GM12878 (cell line): ENCODE results near the gene ADAMTS14. TPM values are rescaled to one million over a fixed set of nuclear protein-coding genes. Genes with fewer than 3 reads are reported as not detected.

Experiments used
- ATAC-seq: fragments of 200-7000 bp; cut with Tn5 transposase; 3 replicates; pipeline ENCODE4 v1.9.1; 2020; ENCODE audit warnings: mild to moderate bottlenecking, moderate library complexity
- BruUV-seq: library from RNA; stranded (reverse); fragments of 400-500 nt; replicated peaks from 2 replicates; lab custom pipeline; 2021; lab: Mats Ljungman, UMichigan
- CTCF ChIA-PET: fragments of 300-600 bp; sonication (Branson Sonifier 250); formaldehyde crosslinking; extraction: SDS; loops from one replicate; lab custom pipeline; 2021; ENCODE audit warnings: inconsistent platforms; lab: Yijun Ruan, JAX
- POLR2A ChIA-PET: fragments of 350-600 bp; formaldehyde crosslinking; extraction: SDS; loops from one replicate; lab custom pipeline; 2021; ENCODE audit warnings: inconsistent platforms; lab: Charles Lee
- RAD21 ChIA-PET: fragments of 300-600 bp; sonication (Branson Sonifier 250); formaldehyde crosslinking; loops from one replicate; lab custom pipeline; 2023; ENCODE audit warnings: antibody characterized with exemption; ENCODE audit not compliant: unreplicated experiment; lab: Charles Lee
- SMC1A ChIA-PET: fragments of 300-600 bp; sonication (Branson Sonifier 250); formaldehyde crosslinking; loops from one replicate; lab custom pipeline; 2023; ENCODE audit not compliant: unreplicated experiment, uncharacterized antibody; lab: Charles Lee
- DNase-seq: peaks from one replicate; pipeline ENCODE4 v3.0.0-alpha.2; 2011; ENCODE audit warnings: low read depth, low spot score
- FAIRE-seq: peaks from 3 replicates; lab custom pipeline; 2011; peaks lifted over from hg19 to GRCh38; lab: Jason Lieb, UNC
- H2AFZ ChIP-seq: 2 replicates; pipeline ENCODE4 v1.6.0; 2011; ENCODE audit warnings: low read depth, low read length, control low read depth; ENCODE audit not compliant: control insufficient read depth
- H3K27ac ChIP-seq: 2 replicates; pipeline ENCODE4 v1.5.1; 2011; ENCODE audit warnings: control low read depth; ENCODE audit not compliant: control insufficient read depth, insufficient read depth
- H3K27me3 ChIP-seq, 2 experiments: replicated peaks in 1 of 2; 2 replicates each; pipeline versions ENCODE4 v1.6.0 to v1.6.1; 2011; ENCODE audit warnings: low read length in 1 of 2; ENCODE audit not compliant: control insufficient read depth in 2 of 2, insufficient read depth in 2 of 2
- H3K36me3 ChIP-seq, 2 experiments: 2 replicates each; pipeline ENCODE4 v1.5.1; 2011; ENCODE audit warnings: low read length in 1 of 2; ENCODE audit not compliant: control insufficient read depth in 2 of 2, insufficient read depth in 2 of 2
- H3K4me1 ChIP-seq: 2 replicates; pipeline ENCODE4 v1.6.1; 2011; ENCODE audit warnings: mild to moderate bottlenecking, low read length, moderate library complexity, mixed read lengths; ENCODE audit not compliant: control insufficient read depth, insufficient read depth
- H3K4me2 ChIP-seq: 2 replicates; pipeline ENCODE4 v1.6.0; 2011; ENCODE audit warnings: control low read depth; ENCODE audit not compliant: control insufficient read depth, insufficient read depth
- H3K4me3 ChIP-seq: fragments of 200-600 bp; sonication (generic); 2 replicates; pipeline ENCODE4 v1.5.1; 2016
- H3K79me2 ChIP-seq: 2 replicates; pipeline ENCODE4 v1.6.0; 2011; ENCODE audit warnings: low read length; ENCODE audit not compliant: control insufficient read depth, insufficient read depth
- H3K9ac ChIP-seq: 2 replicates; pipeline ENCODE4 v1.8.0; 2011; ENCODE audit warnings: low read length, control low read depth, mixed read lengths; ENCODE audit not compliant: control insufficient read depth, insufficient read depth
- H3K9me3 ChIP-seq: replicated peaks from 3 replicates; pipeline ENCODE4 v1.5.1; 2011; ENCODE audit warnings: mild to moderate bottlenecking, low read length; ENCODE audit not compliant: control insufficient read depth, insufficient read depth
- H4K20me1 ChIP-seq: 2 replicates; pipeline ENCODE4 v1.6.0; 2011; ENCODE audit not compliant: control insufficient read depth, insufficient read depth
- CREB1 ChIP-seq: IDR thresholded peaks from 2 replicates; pipeline ENCODE4 v1.6.1; 2012; ENCODE audit warnings: low read depth, mild to moderate bottlenecking, inconsistent platforms
- EP300 ChIP-seq, 2 experiments: fragments of 150-350 bp in 1 of 2; IDR thresholded peaks; 2 replicates each; pipeline ENCODE4 v1.6.1; 2011 to 2012; ENCODE audit warnings: low read depth in 2 of 2, low read length in 2 of 2, borderline replicate concordance in 1 of 2, improper control_type of control experiment in 1 of 2, inconsistent platforms in 1 of 2; ENCODE audit not compliant: control insufficient read depth in 1 of 2
- RAD21 ChIP-seq: IDR thresholded peaks from 2 replicates; pipeline ENCODE4 v1.6.1; 2011; ENCODE audit warnings: mild to moderate bottlenecking, low read depth, low read length, moderate library complexity; ENCODE audit not compliant: insufficient read depth
- YY1 ChIP-seq: IDR thresholded peaks from 2 replicates; pipeline ENCODE4 v1.6.1; 2011; ENCODE audit warnings: low read depth, mild to moderate bottlenecking, low read length
- ZNF207 ChIP-seq: fragments of 450-650 bp; IDR thresholded peaks from 2 replicates; pipeline ENCODE4 v1.6.1; 2014; ENCODE audit warnings: antibody characterized with exemption, mild to moderate bottlenecking, borderline replicate concordance
- WGBS: methylation state at CpG from one replicate; pipeline ENCODE4 v1.1.6; 2016; ENCODE audit warnings: low lambda C conversion rate; ENCODE audit not compliant: insufficient replicate concordance, insufficient coverage; ENCODE audit errors: missing lambda C conversion rate; 5-methylcytosine and 5-hydroxymethylcytosine counted together
- in situ Hi-C: fragments of 300-500 bp; cut with MboI; formaldehyde crosslinking; loops from 9 replicates; pipeline ENCODE4 v1.14.3; 2018; ENCODE audit warnings: mixed read lengths
- intact Hi-C: fragments of 100-400 bp; cut with micrococcal nuclease; formaldehyde crosslinking; loops from one replicate; pipeline ENCODE4 v1.14.2; 2022; ENCODE audit not compliant: unreplicated experiment
- polyA plus RNA-seq, 11 experiments: library from polyadenylated mRNA; depleted of rRNA in 4 of 11; unstranded in 6 of 11; stranded (reverse) in 5 of 11; fragments of >200 nt; fragmentation: Nextera tagmentation in 4 of 11; fragmentation: Illumina TruSeq in 1 of 11; extraction: Ambion mirVana in 4 of 11; extraction: Trizol in 1 of 11; gene quantifications; 1 replicate in 1 of 11; 2 replicates in 10 of 11; pipeline versions ENCODE4 v1.2.1 to v1.2.3, GENCODE V29; 2011 to 2016; ENCODE audit warnings: inconsistent platforms in 2 of 11, missing spikeins in 2 of 11, low read depth in 1 of 11
- total RNA-seq, 4 experiments: library from RNA; depleted of rRNA in 3 of 4; stranded (reverse); fragments of >200 nt in 3 of 4; fragmentation: Illumina TruSeq in 1 of 4; extraction: Trizol in 1 of 4; gene quantifications; 2 replicates each; pipeline versions ENCODE4 v1.2.1 to v1.2.3, GENCODE V29; 2013 to 2021
- TF ChIP-seq, protein P1 (sequence below): fragments of 450-650 bp; IDR thresholded peaks from 2 replicates; pipeline ENCODE4 v1.6.1; 2016; ENCODE audit warnings: mild to moderate bottlenecking

Gene ADAMTS14
- total and polyA plus RNA-seq, 10 of the 15 experiments (the other 5 are each of a cell fraction or from before 2014, with no cell fraction given): 0.03 to 0.05 TPM; not detected in 8

- TF ChIP-seq, protein P1, sequence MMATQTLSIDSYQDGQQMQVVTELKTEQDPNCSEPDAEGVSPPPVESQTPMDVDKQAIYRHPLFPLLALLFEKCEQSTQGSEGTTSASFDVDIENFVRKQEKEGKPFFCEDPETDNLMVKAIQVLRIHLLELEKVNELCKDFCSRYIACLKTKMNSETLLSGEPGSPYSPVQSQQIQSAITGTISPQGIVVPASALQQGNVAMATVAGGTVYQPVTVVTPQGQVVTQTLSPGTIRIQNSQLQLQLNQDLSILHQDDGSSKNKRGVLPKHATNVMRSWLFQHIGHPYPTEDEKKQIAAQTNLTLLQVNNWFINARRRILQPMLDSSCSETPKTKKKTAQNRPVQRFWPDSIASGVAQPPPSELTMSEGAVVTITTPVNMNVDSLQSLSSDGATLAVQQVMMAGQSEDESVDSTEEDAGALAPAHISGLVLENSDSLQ: no peak
- TF ChIP-seq ZNF207 (no peak), EP300 (IDR thresholded peaks at IDR 0.05; ENCODE audit: borderline replicate concordance in 1 of 2, control insufficient read depth in 1 of 2, low read depth in 2 of 2, low read length in 2 of 2) (no peak), CREB1 (no peak), RAD21 (no peak)
- TF ChIP-seq, all 136 proteins: peak for 0
These were observed 132.1 kb downstream of the ADAMTS14 start (continued) for GRCh38 chr10:70804421-70804808.

DNA sequence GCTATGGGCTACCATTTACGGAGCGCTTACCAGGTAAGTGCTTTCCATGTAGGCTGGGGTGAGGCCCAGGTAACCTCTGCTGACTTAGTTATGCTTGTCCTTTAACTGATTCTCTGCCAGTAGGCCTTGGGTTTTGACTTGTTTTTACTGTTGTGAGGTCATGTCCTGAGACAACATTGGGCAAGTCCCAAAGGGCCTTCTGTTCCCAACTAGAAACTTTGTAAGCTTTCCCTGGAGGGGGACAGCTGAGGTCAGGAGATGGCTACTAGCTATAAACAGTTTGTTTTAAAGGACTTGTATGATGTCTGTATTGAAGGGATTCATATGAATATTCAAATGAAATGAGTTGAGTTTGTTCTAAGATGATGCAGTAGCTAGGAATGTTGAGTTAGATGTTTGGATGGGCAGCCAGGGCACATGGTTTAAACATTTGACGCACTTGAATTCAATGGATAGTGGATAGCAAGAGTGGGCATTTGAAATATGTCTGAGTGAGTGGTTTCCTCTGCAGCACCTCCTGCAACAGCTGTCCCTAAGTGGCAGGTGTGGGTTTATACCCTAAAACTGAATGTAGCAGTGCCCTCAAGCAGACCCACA is 133.4 kb downstream of the ADAMTS14 start:
- H3K27me3 ChIP-seq: no peaks in the 10 kb centered on the region
- no peak for TF ChIP-seq YY1
- TF ChIP-seq, all 136 proteins: peak for 0
- H3K79me2 ChIP-seq: no peaks in the 10 kb centered on the region
- no peaks in the 10 kb centered on the region for H4K20me1 ChIP-seq
- H3K9me3 ChIP-seq: no peaks in the 10 kb centered on the region
- H2AFZ ChIP-seq: no peak overlapping the region
- SMC1A ChIA-PET: no interaction called here
- intact Hi-C loops (no loop called here), in situ Hi-C loops (no loop called here)
- H3K4me2 ChIP-seq: no peak overlapping the region
- no peak overlapping the region for H3K27ac ChIP-seq
- POLR2A ChIA-PET: no interaction called here
- no peak for FAIRE-seq
- H3K36me3 ChIP-seq: no peaks in the 10 kb centered on the region
- RAD21 ChIA-PET: no interaction called here
- no peak for ATAC-seq
- H3K9ac ChIP-seq: no peak overlapping the region
- no peak overlapping the region for H3K4me3 ChIP-seq
- no peaks in the 10 kb centered on the region for H3K4me1 ChIP-seq
- no peak for DNase-seq
- no TSS peak for BruUV-seq
- WGBS: 90% methylated on average over 3 of the region's 3 CpGs
- CTCF ChIA-PET: no interaction called here
